GM12891 (cell line): ENCODE measurements around the gene CPT1A.

Source experiments
- POLR2A ChIP-seq: IDR thresholded peaks from 2 replicates; pipeline ENCODE4 v1.6.1; 2011; ENCODE audit warnings: low read depth, low read length, control low read depth
- POLR2AphosphoS5 ChIP-seq: IDR thresholded peaks from 2 replicates; pipeline ENCODE4 v1.6.1; 2011; ENCODE audit warnings: low read depth, low read length, control low read depth
- POU2F2 ChIP-seq: IDR thresholded peaks from 2 replicates; pipeline ENCODE4 v1.6.1; 2011; ENCODE audit warnings: low read depth, mild to moderate bottlenecking, control low read depth, low read length, moderate library complexity
- SPI1 ChIP-seq: IDR thresholded peaks from 2 replicates; pipeline ENCODE4 v1.6.1; 2011; ENCODE audit warnings: low read depth, low read length, control low read depth
- TAF1 ChIP-seq: IDR thresholded peaks from 2 replicates; pipeline ENCODE4 v1.6.1; 2011; ENCODE audit warnings: low read depth, low read length, control low read depth

- no peak for TF ChIP-seq POLR2A
- TF ChIP-seq POU2F2 = no peak
- TF ChIP-seq POLR2AphosphoS5 = no peak
- TF ChIP-seq TAF1 = no peak
- no peak for TF ChIP-seq SPI1
These were observed 9.1 kb downstream of the CPT1A start for GRCh38 chr11:68832476-68833181.
